GM23248 (cell line): ENCODE results near the gene BOLA1. TPM values are rescaled to one million over a fixed set of nuclear protein-coding genes. Genes with fewer than 3 reads are reported as not detected.
A peak's percentile ranks its signal among the peaks of the same experiment; 100 is the strongest.

Source experiments
- DNase-seq: peaks from one replicate; pipeline ENCODE4 v3.0.0-alpha.2; 2015
- H2AFZ ChIP-seq: fragments of 200-600 bp; sonication (generic); 2 replicates; pipeline ENCODE4 v1.6.1; 2016; ENCODE audit warnings: antibody characterized with exemption
- H3F3A ChIP-seq: fragments of 200-600 bp; sonication (generic); 2 replicates; pipeline ENCODE4 v1.6.1; 2016; ENCODE audit warnings: mild to moderate bottlenecking, antibody characterized with exemption, mixed run types; ENCODE audit not compliant: insufficient read depth
- H3K27ac ChIP-seq: fragments of 200-600 bp; sonication (generic); 2 replicates; pipeline ENCODE4 v1.5.1; 2016; ENCODE audit warnings: mild to moderate bottlenecking
- H3K27me3 ChIP-seq: fragments of 200-600 bp; sonication (generic); replicated peaks from 2 replicates; pipeline ENCODE4 v1.6.1; 2016; ENCODE audit warnings: mild to moderate bottlenecking; ENCODE audit not compliant: insufficient read depth
- H3K36me3 ChIP-seq: fragments of 200-600 bp; sonication (generic); 2 replicates; pipeline ENCODE4 v1.6.1; 2016; ENCODE audit warnings: low read depth, mild to moderate bottlenecking
- H3K4me1 ChIP-seq: fragments of 200-600 bp; sonication (generic); 2 replicates; pipeline ENCODE4 v1.6.1; 2016; ENCODE audit warnings: mild to moderate bottlenecking; ENCODE audit not compliant: insufficient read depth
- H3K4me2 ChIP-seq: fragments of 200-600 bp; sonication (generic); one replicate; pipeline ENCODE4 v1.6.1; 2016; ENCODE audit warnings: mild to moderate bottlenecking; ENCODE audit not compliant: unreplicated experiment
- H3K4me3 ChIP-seq: fragments of 200-600 bp; sonication (generic); 2 replicates; pipeline ENCODE4 v1.5.1; 2016; ENCODE audit warnings: mild to moderate bottlenecking
- H3K79me2 ChIP-seq: fragments of 200-600 bp; sonication (generic); 2 replicates; pipeline ENCODE4 v1.6.1; 2016; ENCODE audit warnings: mild to moderate bottlenecking; ENCODE audit not compliant: insufficient read depth
- H3K9ac ChIP-seq: fragments of 200-600 bp; sonication (generic); 2 replicates; pipeline ENCODE4 v1.6.1; 2016; ENCODE audit warnings: mild to moderate bottlenecking
- H3K9me2 ChIP-seq: fragments of 200-600 bp; sonication (generic); 2 replicates; pipeline ENCODE4 v1.6.1; 2016; ENCODE audit warnings: mixed run types, mild to moderate bottlenecking, moderate library complexity; ENCODE audit not compliant: insufficient read depth
- H3K9me3 ChIP-seq: fragments of 200-600 bp; sonication (generic); one replicate; pipeline ENCODE4 v1.6.1; 2017; ENCODE audit warnings: low read depth
- H4K20me1 ChIP-seq: fragments of 200-600 bp; sonication (generic); 2 replicates; pipeline ENCODE4 v1.6.0; 2016; ENCODE audit not compliant: insufficient read depth
- EZH2 ChIP-seq: fragments of 200-600 bp; sonication (generic); IDR thresholded peaks from 2 replicates; pipeline ENCODE4 v1.6.1; 2018; ENCODE audit warnings: antibody characterized with exemption, mild to moderate bottlenecking; ENCODE audit not compliant: insufficient read depth, poor library complexity, severe bottlenecking
- EZH2phosphoT487 ChIP-seq: fragments of 200-600 bp; sonication (generic); IDR thresholded peaks from 2 replicates; pipeline ENCODE4 v1.6.1; 2018; ENCODE audit warnings: antibody characterized with exemption, moderate library complexity, mild to moderate bottlenecking, low read depth; ENCODE audit not compliant: insufficient read depth
- WGBS, 2 experiments: methylation state at CpG; one replicate each; pipeline ENCODE4 v1.1.6; 2015 to 2017; ENCODE audit warnings: low lambda C conversion rate in 2 of 2, low coverage in 1 of 2; ENCODE audit errors: missing lambda C conversion rate in 2 of 2; 5-methylcytosine and 5-hydroxymethylcytosine counted together
- in situ Hi-C: fragments of 300-500 bp; cut with MboI; formaldehyde crosslinking; loops from 2 replicates; pipeline ENCODE4 v1.15.0; 2020
- polyA plus RNA-seq: library from polyadenylated mRNA; unstranded; fragments of >200 nt; fragmentation: Nextera tagmentation; extraction: Ambion mirVana; gene quantifications from 2 replicates; pipeline ENCODE4 v1.2.1, GENCODE V29; 2016
- total RNA-seq: library from RNA; depleted of rRNA; stranded (reverse); fragments of >200 nt; shearing (Covaris generic); gene quantifications from 2 replicates; pipeline ENCODE4 v1.2.3, GENCODE V29; 2014

The BOLA1 gene
- total and polyA plus RNA-seq, 2 experiments from 2014 or later, result 16.4 to 18.6 TPM

DNA sequence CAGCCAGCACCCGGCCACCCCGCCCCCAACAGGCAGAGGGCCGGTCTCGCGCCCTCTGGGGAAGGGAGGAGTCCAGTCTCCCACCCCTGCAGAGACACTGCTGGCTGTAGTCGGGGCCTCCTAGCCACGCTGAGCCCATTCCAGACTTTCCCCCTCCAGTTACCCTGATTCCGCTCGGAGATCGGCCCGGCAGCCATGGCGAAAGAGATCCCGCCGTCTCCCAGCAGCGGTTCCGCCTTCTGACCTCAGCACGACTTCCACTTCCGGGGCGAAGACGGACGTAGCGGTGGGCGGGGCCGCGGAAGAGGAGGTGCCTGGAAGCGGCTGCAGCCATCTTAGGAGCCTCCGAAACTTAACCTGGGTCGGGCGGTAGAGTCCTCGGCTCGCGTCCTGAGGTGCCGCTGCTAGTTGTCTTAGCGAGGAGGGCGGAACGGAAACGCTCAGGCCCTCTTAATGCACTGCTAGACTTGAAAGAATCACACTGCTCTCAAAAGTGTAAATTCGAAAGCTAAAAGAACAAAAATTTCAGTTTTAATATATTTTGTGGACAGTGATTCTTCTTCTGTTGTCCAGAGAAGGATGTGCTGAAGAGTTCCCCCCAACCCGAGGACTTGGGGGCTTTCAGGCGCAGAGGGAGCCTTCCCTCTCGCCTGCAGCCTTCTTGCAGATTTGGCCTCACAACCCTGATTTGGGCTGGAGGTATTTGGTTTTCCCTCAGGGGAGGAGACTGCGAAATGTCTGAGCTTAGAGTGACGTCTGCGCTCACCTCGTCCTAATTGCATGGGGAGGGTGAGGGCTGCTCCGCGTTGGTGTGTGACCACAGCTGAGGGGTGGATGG, 28.4 kb downstream of the BOLA1 start, which contains the start of gene SF3B4:
TSS of gene SF3B4 (minus strand) at position 241 of the 838 bp plus-strand sequence. CDS start at position 197, 44 bp downstream.
- in situ Hi-C loops, result no loop called here
- DNase-seq, result peak; percentile 99
- no peaks in the 10 kb centered on the region for H4K20me1 ChIP-seq
- H3K79me2 ChIP-seq, result peaks cover 35% of the 10 kb centered on the region
- peaks cover 32% of the 10 kb centered on the region for H3K36me3 ChIP-seq
- peak within 1 kb of the TSS; percentile 81 for H2AFZ ChIP-seq
- no peaks in the 10 kb centered on the region for H3K27me3 ChIP-seq
- no peaks in the 10 kb centered on the region for H3K9me2 ChIP-seq
- no peaks in the 10 kb centered on the region for H3K9me3 ChIP-seq
- H3K4me3 ChIP-seq, result peak within 1 kb of the TSS; percentile 95
- WGBS, 2 experiments, result 1 to 3% methylated on average over 46 to 47 of the region's 47 CpGs
- peaks cover 39% of the 10 kb centered on the region for H3K4me1 ChIP-seq
- peaks cover 26% of the 10 kb centered on the region for H3F3A ChIP-seq
- peak within 1 kb of the TSS; percentile 90 for H3K27ac ChIP-seq
- peak within 1 kb of the TSS; percentile 99 for H3K4me2 ChIP-seq
- no peak for TF ChIP-seq EZH2
- no peak for TF ChIP-seq EZH2phosphoT487
- H3K9ac ChIP-seq, result peak within 1 kb of the TSS; percentile 91

DNA sequence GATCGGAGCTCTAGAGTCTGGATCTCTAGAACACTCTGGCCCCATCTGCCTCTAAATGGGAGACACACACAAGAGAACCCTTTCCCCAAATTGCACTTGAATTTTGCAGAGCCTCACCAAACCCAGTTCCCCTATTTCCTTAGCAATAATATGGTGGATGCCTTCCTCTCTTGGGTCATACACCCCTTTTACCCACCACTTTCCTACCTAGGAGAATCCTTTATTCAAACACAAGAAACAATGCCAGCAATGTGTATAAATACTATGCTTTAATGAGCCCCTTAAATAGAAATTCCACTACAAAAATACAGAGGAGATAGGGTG, 29.0 kb downstream of the BOLA1 start:
- peaks cover 35% of the 10 kb centered on the region for H3K79me2 ChIP-seq
- in situ Hi-C loops, result no loop called here
- H3K9ac ChIP-seq, result peak overlapping the region; percentile 91
- no peaks in the 10 kb centered on the region for H4K20me1 ChIP-seq
- WGBS, 2 experiments, result 0% methylated on average over 1 of the region's 1 CpG
- peaks cover 39% of the 10 kb centered on the region for H3K4me1 ChIP-seq
- no peak for DNase-seq
- H3K9me3 ChIP-seq, result no peaks in the 10 kb centered on the region
- H3K27me3 ChIP-seq, result no peaks in the 10 kb centered on the region
- peak overlapping the region; percentile 95 for H3K4me3 ChIP-seq
- peaks cover 20% of the 10 kb centered on the region for H3F3A ChIP-seq
- H3K36me3 ChIP-seq, result peaks cover 26% of the 10 kb centered on the region
- no peaks in the 10 kb centered on the region for H3K9me2 ChIP-seq
- peak overlapping the region; percentile 90 for H3K27ac ChIP-seq
- H2AFZ ChIP-seq, result peak overlapping the region; percentile 81
- no peak for TF ChIP-seq EZH2phosphoT487
- no peak for TF ChIP-seq EZH2
- H3K4me2 ChIP-seq, result peak overlapping the region; percentile 99

DNA sequence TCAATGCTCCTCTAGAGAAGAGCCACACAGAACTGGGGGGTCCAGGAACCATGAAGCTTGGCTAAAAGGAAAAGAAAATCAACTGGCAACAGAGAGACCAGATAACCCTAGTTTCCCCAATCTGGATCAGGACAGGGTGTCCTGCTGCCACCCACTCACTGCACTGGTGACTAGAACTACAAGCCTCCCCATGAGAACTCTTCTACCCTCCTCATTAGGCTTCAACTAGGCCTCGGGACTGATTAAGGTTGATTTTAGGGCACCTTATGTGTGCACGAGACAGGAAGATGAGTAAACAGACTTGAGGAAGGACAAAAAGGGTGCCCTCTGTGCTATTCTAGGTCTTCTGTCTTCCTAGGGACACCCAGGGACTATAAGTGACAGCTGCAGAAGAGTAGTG, 30.5 kb downstream of the BOLA1 start:
- peaks cover 35% of the 10 kb centered on the region for H3K4me1 ChIP-seq
- no peaks in the 10 kb centered on the region for H3K9me3 ChIP-seq
- in situ Hi-C loops, result no loop called here
- H4K20me1 ChIP-seq, result no peaks in the 10 kb centered on the region
- WGBS, 2 experiments, result 90 to 93% methylated on average over 2 of the region's 2 CpGs
- H3K4me2 ChIP-seq, result no peak overlapping the region
- H2AFZ ChIP-seq, result no peak overlapping the region
- H3K27me3 ChIP-seq, result no peaks in the 10 kb centered on the region
- peaks cover 19% of the 10 kb centered on the region for H3F3A ChIP-seq
- H3K9ac ChIP-seq, result no peak overlapping the region
- H3K27ac ChIP-seq, result no peak overlapping the region
- peaks cover 27% of the 10 kb centered on the region for H3K79me2 ChIP-seq
- DNase-seq, result no peak
- TF ChIP-seq EZH2 (no peak), EZH2phosphoT487 (no peak)
- H3K36me3 ChIP-seq, result peaks cover 14% of the 10 kb centered on the region
- no peaks in the 10 kb centered on the region for H3K9me2 ChIP-seq
- H3K4me3 ChIP-seq, result no peak overlapping the region

DNA sequence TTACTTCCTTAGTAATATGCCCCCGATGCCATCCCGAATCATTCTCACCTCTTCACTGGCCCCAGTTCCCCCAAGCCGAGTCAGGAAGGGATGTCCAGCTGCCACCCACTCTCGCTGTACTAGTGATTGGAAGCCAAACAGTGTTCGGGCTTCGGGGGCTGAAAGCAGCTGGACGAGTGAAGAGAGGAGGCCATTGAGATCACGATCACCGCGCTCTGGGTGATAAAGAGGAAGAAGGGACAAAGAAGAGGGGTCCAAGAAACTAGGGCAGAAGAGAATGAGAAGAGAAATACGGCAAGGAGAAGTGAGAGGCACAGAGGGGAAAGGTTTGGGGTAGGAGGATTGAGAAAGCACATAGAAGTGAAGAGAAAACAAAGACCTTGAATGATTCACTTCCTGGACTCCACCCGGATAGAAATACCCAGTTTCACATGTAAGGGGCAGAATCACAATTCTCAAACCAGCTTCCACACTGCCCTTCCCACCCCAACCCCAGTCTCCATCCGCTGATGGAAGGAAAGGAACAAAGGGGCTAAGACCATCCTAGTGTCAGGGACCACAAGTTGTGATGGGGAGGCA, 31.9 kb downstream of the BOLA1 start:
- Histone ChIP-seq H3K9me3 (no peaks in the 10 kb centered on the region), H2AFZ (peak overlapping the region; percentile 71), H3K79me2 (peaks cover 26% of the 10 kb centered on the region), H3K4me3 (no peak overlapping the region), H3F3A (peaks cover 19% of the 10 kb centered on the region), H3K9me2 (no peaks in the 10 kb centered on the region), H3K27ac (peak overlapping the region; percentile 75), H3K9ac (peak overlapping the region; percentile 44), H3K4me1 (peaks cover 35% of the 10 kb centered on the region), H4K20me1 (no peaks in the 10 kb centered on the region), H3K4me2 (no peak overlapping the region), H3K27me3 (no peaks in the 10 kb centered on the region), H3K36me3 (peaks cover under 1% of the 10 kb centered on the region)
- peak; percentile 50 for DNase-seq
- 74 to 75% methylated on average over 13 of the region's 13 CpGs for WGBS, 2 experiments
- TF ChIP-seq EZH2 (no peak), EZH2phosphoT487 (no peak)
- in situ Hi-C loops, result no loop called here
